GM12872 (cell line): ENCODE results near the gene BAK1.

Experiments
- TF ChIP-seq, protein P1 (sequence below): IDR thresholded peaks from 3 replicates; pipeline ENCODE4 v1.5.1; 2011; ENCODE audit warnings: low read depth, mild to moderate bottlenecking, low read length, moderate library complexity; ENCODE audit not compliant: insufficient read depth

The BAK1 gene

DNA sequence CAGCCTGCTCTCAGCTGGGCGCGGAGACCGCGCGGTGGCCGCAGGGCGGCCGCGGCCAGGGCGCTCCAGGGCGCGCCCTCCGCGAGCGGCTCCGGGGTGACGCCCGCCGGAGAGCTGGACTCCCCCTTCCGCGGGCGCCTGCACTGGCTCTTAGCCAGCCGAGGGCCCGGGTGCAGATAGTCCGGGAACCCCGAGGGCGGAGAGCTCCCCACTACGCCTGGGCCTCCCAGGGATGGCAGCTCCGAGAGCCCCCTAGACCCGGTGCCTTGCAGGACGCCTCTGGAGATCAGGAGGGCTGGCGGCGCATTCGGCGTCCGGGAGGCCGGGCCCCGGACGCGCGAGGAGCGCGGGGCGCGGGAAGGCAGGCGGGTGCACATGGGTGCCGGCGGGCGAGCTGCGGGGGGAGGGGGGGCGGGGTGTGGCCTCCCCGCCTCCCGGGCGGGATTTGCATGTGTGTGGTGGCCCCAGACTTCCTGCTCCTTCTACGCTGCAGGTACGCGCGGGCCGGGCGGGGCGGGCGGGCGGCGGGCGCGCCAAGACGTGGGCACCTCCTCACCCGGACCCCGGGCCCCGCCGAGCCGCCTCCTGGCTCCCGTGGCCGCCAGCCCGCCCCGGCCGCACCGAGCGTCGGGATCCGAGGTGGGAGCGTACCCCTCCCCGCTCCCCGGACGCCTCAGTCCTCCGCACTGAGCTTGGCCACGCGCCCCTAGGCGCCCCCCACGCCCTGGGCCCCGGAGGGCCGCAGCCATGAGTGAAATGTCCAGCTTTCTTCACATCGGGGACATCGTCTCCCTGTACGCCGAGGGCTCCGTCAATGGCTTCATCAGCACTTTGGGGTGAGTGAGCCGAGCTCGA is 41.0 kb upstream of the BAK1 start, which contains the start of gene ITPR3:
Gene ITPR3 (plus strand): TSS at position 467 of the 855 bp plus-strand sequence. CDS start 281 bp downstream, at position 748.
- TF ChIP-seq, protein P1, sequence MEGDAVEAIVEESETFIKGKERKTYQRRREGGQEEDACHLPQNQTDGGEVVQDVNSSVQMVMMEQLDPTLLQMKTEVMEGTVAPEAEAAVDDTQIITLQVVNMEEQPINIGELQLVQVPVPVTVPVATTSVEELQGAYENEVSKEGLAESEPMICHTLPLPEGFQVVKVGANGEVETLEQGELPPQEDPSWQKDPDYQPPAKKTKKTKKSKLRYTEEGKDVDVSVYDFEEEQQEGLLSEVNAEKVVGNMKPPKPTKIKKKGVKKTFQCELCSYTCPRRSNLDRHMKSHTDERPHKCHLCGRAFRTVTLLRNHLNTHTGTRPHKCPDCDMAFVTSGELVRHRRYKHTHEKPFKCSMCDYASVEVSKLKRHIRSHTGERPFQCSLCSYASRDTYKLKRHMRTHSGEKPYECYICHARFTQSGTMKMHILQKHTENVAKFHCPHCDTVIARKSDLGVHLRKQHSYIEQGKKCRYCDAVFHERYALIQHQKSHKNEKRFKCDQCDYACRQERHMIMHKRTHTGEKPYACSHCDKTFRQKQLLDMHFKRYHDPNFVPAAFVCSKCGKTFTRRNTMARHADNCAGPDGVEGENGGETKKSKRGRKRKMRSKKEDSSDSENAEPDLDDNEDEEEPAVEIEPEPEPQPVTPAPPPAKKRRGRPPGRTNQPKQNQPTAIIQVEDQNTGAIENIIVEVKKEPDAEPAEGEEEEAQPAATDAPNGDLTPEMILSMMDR, result no peak

DNA sequence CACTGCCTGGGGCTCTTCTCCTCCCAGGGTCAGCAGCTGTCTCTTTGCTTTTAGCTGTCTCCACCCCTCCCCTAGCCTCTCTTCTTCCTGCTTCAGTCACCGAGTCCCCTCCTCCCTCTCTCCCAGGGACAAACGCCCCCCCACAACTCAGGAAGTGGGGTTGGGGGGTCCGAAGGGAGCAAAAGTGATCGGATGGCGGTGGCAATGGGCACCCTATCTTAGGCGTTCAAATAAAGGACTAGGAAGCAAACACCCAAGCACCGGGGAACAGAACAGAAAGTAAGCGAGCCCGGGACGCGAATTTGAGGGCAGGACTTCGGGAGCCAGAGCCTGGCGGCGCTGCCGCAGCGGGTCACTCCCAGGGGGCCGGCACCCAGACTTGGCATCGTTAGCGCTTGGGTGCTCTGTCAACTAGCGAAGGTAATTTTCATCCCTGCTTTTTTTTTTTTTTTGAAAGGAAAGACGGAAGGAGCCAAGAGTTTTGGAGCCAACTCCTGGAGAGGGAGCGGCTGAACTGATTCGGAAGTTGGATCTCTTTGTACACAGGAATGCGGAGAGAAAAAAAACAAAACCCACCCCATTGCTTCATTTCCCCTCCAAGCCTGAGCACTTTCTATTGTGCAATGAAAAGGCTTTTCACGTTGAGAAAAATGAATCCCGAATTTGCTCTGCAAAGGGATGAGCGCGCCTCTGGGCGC is 40.2 kb upstream of the BAK1 start:
- TF ChIP-seq, protein P1, result no peak

DNA sequence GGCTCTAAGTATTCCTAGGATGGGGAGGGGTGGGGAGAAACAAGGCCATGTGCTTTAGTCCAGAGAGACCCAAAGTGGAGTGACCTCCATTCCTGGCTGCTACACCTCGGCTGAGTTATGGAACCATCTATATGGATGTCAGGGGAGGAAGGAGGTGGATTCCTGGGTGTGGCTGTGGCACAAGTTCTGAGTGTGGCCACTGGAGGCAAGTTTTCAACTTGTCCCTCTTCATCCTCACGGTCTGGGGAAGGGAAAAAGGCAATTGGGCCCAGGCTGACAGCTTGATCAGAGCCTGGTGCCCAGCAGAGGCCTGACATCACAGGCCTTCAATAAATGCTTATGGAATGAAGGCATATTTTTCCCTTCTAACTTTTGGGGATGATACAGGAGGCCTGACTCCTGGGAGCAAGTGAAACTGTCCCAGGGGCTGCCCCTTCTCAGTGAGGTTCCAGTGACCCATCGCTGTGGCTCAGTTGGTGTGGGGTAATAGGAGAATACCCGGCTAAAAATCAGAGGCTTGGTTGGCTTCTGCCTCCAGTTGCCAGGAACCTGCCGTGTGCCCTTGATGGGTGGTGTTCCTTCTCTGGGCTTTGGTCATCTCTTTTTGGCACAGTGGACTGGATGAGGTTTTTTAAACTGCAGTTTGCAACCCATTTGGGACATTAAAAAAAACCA is 39.2 kb upstream of the BAK1 start:
- TF ChIP-seq, protein P1, result no peak

DNA sequence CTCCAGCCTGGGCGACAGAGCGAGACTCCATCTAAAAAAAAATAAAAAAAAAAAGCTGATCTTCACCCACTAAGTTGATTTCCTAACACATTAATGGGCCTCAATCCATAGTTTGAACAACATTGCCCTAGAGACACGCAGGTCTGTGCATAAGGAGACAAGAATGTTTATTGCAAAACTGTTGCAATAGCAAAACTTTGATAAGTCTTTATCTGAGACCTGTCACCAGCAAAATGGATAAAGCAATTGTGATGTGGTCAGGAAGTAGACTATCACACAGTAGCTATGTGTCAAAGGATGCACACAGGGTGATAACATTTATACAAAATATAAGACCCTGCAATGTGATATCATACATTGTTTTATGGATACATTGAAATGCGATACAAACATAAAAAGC is 36.8 kb upstream of the BAK1 start:
- TF ChIP-seq, protein P1, result no peak

DNA sequence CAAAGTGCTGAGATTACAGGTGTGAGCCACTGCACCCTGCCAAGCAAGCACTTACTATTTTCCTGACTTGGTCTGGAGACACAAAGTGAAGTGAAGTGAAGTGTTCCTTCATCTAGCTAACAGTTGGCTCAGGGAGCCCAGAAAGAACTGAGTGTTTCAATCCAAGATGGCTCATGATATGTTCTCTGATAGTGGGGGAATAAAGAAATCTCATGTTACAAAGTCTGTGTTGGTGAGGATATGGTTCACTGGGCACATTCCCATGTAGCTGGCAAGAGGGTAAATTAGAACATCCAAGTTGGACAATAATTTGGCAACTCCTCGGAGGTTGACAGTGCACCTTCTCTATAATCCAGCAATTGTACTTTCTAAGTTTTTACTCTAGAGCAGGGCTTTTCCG is 36.0 kb upstream of the BAK1 start:
- TF ChIP-seq, protein P1, result no peak

DNA sequence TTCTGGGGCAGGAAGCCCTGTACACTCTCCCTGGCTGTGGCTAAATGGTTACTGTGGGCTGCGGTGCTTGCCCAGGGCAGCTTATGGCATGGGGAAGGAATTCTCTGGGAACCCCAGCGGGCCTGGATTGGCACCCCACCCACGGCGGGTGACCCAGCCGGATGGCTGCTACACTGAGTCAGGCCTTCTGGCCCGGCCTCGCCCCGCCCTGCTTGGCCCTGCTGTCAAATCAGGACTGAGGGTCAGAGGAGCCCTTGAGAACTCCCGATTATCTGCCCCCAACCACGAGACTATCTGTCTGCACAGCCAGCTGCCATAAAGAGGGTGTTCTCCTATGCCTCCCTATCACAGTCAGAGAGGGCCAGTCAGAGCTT is 33.7 kb upstream of the BAK1 start:
- TF ChIP-seq, protein P1, result no peak
